HG03095 (cell line): Measurements from ENCODE around the gene TFF2.

Source experiments
- ATAC-seq: cut with Tn5 transposase; IDR thresholded peaks from one replicate; pipeline ENCODE4 v1.9.1; 2021; ENCODE audit warnings: moderate library complexity; ENCODE audit not compliant: unreplicated experiment

The TFF2 gene

DNA sequence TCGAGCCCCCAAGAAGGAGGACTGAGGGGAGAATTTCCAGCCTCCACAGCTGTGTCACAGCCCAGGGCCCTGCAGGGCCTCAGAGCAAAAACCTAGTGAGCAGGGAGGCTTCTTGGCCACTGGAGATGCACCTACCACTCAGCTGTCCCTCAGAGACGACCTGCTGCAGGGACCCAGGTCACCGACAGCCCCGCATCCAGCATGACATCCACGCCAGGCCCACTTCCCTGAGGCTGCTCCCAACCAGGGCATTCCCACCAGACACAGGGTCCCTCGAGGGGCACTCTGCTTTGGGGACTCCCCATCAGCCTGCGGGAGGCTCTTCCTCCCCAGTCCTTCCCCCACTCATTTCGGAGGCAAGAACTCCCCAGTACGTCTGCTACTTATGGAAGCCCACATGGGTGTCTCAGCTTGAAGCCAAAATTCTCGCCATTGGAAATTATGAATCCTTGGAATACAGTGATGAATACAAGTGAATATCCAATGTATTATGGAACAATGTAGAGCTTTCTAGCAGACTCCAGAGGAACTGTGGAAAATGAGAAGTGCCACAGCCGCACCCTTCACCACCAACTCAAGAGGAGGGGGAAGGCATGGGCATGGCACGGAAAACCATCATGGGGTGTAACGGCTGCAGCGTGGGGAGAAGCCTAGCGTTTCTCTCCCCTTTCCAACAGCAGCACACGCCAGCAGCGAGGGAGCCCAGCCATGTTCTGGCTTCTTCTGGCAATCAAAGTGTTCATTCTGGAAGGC, 42.5 kb downstream of the TFF2 start:
- no peak for ATAC-seq

DNA sequence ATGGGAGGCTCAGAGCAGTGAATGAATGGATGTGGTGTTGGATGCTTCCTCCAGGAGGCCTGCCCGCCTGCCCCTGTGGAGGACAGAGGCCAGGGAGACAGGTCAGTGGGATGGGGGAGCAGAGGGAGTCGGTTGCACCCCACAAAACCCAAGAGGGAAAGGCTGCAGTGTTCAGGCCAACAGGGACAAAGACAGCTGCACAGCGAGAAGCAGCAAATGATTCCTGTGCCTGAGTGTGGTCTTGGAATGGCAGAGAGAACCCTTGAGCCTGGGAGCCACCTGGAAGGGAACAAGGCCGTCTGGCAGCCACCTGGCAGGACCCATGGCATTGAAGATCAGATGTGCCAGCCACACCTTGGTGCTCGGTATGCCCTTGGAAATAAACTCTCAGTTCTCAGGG, 43.7 kb downstream of the TFF2 start:
- no peak for ATAC-seq

DNA sequence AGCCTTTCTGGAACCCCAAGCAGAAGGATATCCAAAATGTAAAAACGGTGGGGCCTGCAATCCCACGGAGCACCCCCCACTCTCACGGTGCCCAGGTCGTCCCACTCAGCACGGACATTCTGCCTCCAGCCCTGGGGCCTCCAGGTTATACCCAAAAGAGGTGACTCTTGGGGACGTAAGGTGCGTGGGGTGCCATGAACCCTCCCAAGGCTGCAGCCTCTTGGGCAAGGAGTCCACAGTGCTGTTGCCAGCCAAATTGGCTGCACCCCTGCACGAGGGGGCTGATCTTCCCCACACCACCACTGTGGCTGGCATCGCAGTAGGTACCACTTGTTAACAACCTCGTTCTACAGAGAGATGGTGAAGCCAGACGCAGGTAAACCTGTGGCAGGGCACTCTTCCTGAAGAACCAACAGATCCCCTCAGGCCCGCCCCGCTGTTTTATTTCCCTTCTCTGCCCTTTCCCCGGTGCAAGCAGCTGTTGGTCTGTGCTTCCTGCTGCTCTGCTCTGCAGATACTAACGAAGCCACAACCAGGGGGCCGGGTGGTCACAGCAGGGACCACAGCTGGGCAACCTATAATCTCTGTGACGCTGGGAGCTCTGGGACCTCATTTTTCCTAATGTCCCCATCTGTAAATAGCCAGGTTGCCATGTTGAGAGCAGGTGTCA, 44.3 kb downstream of the TFF2 start:
- ATAC-seq, result no peak

DNA sequence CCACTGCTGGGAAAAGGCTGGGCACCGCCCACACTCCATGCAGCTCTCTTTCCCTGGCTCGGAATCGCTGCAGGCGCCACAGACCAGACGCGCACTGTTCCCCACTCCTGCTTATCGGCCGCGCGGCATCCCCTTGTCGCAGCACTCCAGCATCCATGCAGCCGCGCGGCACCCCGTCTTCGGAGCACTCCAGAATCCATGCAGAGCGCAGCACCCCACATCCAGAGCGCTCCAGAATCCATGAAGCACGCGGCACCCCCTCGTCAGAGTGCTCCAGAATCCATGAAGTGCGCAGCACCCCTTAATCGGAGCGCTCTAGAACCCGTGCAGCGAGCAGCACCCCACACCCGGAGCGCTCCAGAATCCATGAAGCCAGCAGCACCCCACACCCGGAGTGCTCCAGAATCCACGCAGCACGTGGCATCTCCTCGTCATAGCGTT, 45.1 kb downstream of the TFF2 start:
- ATAC-seq, result no peak

DNA sequence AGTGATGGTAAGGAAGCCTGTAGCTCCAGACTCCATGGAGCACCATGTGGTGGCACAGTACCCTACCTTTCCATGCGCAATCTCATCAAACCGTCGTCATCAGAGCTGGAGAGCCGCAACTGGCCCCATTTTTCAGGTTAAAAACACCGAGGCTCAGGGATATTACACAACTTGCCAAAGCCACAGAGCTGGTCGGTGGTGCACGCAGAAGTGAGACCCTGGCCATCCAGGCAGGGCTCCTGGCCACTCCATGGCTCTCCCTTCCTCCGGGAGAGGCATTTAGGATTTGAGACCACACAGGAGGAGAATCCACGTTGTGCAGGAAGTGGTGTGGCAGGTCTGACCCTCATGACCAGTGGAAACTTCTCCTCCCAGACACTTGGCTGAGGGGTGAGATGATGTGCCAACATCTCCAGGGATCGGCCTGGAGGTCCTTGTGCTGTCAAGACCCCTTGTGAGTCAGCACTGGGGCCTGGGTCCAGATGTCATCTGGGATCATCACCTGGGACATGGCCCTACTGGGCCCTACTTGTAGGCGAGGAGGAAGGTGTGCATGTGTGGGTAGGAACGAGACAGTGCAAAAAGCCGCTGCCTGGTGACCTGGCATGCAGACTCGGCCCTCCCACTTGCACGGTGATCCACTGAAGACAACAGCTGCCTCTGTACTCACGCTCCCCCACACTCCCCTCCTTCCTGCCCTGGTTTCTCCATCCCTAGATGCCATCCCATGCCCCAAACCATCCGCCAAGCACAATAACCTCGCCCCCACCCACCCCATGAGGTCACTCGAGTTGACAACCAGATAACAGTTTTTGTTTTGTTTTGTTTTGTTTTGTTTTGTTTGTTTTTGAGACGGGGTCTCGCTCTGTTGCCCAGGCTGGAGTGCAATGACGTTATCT, 46.0 kb downstream of the TFF2 start:
- no peak for ATAC-seq

DNA sequence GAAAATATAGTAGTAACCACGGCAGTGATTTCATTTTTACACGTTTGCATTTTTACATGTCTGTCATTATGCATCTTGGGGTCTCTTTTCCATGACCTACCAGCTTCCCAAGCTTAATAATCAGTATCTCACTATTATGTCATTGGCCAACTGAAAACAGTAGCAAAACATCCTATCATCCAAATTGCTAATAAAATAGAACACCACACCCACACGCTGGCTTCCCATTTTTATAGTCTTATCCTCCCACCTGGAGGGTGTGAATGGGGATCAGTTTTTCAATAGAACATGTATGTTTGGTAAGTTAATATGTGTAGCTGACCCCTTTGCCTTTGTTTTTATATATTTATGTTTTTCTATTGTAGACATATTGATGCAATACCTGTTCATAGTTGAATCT, 47.4 kb downstream of the TFF2 start:
- ATAC-seq, result no peak

DNA sequence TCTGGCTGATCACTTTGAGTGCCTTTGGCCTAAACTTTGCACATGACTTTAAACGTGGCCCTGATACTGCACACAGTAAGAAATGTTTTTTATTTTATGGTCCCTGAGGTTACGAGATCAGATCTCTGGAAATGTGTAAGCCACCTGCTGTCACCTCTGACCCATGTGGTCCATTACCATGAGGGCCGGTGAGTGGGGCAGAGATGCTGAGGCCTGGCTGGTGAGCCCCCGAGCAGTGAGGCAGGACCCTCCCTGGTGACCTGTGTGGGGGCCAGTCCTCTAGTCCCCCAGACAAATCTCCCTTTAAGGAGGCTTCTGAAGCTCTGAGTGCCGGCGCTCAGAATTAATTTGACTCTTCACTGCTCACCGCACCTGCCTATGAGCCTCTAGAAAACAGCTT, 48.0 kb downstream of the TFF2 start:
- no peak for ATAC-seq

DNA sequence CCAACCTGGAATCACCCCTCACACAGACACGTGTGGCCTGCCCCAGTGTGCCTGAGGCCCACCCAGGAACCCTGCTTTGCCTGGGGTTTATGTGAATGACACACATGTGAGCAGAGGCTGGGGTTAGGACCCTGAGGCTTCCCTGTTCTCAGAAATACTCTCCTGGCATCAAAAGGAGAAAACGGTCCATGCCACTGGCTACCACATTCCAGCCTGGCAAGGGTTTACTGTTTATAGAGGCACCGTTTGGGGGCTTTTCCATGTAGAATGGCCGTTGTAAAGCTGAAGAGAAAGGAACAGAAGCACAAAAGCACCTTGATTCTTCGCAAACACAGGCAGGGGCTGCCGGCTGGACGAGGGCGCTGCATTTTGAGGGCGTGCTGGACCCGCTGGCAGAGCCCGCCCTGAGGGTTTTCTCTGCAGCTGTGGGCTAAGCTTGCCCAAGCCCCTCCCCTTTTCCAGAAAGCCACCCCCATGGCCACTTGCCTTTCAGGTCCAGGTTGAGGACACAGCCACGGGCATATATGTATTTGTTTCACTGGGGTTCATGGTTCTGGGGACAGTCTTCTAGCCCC, 48.6 kb downstream of the TFF2 start:
- ATAC-seq, result no peak

DNA sequence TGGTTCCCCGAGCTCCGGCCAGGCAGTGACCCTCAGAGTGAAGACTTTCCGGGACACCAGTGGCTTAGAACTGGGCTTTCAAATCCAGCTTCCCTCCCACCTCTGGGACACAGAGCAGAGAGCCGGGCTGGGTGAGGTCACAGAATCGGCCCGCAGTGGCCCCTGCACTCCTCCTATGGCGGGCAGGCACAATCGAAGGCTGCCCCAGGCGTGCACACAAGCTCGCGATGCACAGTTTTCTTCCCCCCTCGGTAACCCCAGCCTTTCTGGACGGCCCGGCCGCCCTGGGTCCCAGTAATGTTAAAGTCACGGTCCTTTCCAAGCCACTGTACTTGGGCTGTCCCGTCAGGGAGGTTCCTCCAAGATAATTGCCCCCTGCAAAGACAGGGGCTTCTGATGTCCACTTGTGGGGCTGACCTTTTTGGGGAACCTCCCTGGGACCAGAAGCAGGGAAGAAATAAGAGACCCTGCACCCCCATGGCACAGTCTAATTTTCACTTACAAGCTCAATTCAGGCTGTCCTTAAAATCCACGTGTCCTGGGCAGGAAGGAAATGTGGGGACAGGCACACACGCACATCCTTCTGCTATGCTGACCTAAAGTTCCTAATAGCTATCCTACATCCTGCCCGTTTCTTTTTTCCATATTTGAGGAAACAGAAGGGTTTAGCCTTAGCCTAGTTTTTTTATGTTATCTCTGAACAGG, 49.3 kb downstream of the TFF2 start:
- ATAC-seq, result no peak

DNA sequence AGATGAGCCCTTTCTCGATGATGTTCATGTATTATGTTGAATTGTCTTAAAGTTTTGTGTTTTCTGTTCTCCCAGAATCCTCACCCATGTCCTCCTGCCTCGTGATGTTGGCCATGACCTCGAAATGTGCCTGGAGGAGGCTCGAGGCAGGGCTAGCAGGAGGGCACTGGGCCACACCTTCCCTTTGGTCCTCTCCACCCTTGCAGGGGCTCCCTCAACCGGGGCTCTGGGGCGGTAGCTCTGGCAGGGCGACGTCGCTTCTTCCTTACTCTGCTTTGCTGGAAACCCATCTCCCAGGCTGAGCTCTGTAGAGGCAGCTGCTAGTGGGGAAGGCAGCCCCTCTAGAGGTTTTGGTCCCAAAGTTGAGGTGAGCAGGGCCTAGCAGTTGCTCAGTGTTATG, 49.8 kb downstream of the TFF2 start:
- no peak for ATAC-seq

DNA sequence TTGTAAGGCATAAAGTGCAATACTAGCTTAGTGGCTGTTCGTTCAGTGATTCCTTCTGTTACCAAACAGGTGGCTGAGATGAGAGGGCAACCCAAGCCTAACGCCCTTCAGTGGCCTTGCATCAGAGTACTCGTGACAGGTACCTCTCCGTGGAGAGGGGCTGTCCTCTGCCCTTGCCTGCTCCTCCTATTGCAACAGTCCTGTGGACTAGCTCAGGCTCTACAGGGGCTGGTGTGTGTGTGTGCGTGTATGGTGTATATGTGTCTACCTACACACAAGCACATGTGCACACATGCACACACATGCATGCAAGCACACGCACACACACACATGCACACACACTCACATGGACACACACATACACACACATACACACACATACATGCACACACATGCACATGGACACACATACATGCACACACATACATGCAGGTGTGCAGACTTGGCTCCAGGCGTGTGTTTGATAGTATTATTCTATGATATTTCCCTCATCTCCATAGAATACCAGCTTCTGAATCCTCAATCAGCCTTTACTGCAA, 50.7 kb downstream of the TFF2 start:
- no peak for ATAC-seq

DNA sequence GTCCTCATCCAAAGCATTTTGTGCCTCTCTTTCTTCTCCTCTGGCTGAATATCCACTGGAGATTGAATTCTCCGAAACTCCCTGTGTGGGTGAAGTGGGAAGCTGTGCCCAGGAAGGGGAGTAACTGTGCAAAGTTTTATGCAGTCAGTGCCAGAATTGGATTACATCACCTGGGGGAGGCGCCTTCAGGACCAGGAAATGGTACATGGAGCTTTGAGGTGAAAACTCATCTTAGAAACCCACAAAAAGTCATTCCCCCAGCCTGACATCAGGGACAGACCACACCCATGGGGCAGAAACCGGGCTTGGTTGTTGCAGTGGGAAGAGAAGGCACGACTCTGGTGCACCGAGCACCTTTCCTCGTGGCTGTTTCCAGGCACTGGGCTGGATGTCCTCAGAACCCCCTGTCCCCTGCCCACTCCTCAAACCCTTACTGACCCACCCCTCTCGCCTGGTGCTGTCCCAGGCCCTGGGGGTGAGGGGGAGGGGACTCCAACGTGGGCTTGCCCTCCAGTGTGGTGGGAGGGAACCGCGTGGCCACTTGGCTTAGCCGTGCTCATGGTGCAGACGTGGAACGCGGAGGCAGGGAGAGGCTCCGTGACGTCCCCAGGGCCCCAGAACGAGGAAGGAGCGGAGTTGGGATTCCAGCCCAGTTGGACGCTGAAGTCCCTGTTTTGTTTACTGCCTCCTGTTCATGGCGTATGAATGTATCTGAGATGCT, 51.3 kb downstream of the TFF2 start:
- ATAC-seq, result no peak

DNA sequence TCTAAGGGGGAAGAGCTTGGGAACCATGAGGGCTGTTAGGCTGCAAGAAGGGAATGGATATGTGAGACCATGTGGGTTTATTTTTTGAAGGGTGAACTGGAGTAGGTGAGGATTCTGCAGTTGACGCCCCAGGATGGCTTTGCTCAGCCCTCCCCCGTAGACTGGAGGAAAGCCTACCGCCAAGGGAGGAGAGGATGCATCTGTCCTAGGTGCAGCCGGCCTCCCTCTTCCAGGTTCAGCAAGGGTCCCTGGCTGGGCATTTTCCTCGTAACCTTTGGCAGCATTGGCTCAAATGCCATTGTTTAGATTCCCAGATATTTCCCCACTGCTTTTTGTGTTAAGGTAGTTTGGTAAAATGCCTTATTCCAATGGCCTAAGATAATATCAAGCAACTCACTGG, 52.1 kb downstream of the TFF2 start:
- no peak for ATAC-seq

DNA sequence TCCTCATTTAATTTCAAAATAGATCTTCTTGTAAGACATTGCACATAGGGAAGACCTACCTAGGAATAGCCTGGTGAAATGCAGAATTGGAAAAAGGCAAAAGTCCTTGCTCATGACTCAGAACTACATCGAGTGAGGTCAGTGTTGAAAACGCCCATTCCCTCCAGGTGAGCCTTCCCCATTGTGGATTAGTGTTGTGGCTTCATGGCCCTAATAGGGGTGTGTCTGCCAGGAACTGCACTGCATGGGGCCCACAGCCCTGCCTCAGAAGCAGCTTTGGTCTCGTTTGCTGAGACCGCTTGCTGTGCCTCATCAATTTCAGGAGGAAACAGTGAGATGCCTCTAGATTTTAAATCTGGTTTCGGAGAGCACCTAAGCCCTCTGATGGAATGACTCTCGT, 52.6 kb downstream of the TFF2 start:
- ATAC-seq, result no peak

DNA sequence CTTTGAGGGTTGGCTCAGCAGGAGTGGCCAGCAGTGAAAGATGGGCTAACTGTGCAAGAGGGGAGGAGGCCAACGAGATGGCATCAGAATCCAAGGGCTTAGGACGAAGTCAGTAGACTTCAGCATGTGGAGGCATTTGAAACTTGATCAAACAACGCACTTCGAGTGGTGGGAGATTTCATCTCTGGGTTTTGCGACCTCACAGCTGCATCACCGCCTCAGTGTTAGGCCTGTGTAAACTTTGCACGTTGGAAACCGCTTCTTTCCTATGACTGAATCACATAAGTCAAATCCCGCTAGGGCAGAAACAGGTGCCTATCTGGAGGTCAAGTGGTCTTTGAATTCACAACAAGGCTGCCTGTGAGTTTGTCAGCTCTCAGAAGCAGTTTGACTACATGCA, 53.4 kb downstream of the TFF2 start:
- ATAC-seq, result no peak

DNA sequence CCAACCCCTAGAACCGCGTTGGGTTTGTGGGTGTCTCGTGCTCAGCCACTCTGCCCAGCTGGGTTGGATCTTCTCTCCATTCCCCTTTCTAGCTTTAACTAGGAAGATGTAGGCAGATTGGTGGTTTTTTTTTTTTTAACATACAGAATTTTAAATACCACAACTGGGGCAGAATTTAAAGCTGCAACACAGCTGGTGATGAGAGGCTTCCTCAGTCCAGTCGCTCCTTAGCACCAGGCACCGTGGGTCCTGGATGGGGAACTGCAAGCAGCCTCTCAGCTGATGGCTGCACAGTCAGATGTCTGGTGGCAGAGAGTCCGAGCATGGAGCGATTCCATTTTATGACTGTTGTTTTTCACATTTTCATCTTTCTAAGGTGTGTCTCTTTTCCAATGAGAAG, 54.3 kb downstream of the TFF2 start:
- no peak for ATAC-seq
